ENCODE results near the gene TOR1B. TPM values are rescaled to one million over a fixed set of nuclear protein-coding genes. Genes with fewer than 3 reads are reported as not detected.
A peak's percentile ranks its signal among the peaks of the same experiment; 100 is the strongest.

Gene TOR1B
- total RNA-seq, 1 donor from 2014 or later, result 18.0 TPM

GRCh38 chr9:129828051-129828450 lies 25.1 kb downstream of the TOR1B start:
- TF ChIP-seq CTCF (conservative IDR thresholded peaks at IDR 0.05), result no peak
- H3K27me3 Mint-ChIP-seq (ENCODE audit: low read depth), result no peaks in the 10 kb centered on the region
- H3K27ac Mint-ChIP-seq (ENCODE audit: unreplicated experiment), result no peak overlapping the region
- H3K4me3 Mint-ChIP-seq, result no peak overlapping the region
- peaks cover 1% of the 10 kb centered on the region for H3K4me1 Mint-ChIP-seq
- no peak for DNase-seq (ENCODE audit: low read depth, low spot score)
- H3K9me3 Mint-ChIP-seq, result no peaks in the 10 kb centered on the region
- H3K36me3 Mint-ChIP-seq (ENCODE audit: low read depth), result no peaks in the 10 kb centered on the region

- Mint-ChIP-seq H3K4me3 (peak overlapping the region; percentile 51), H3K9me3 (no peaks in the 10 kb centered on the region), H3K4me1 (peaks cover 3% of the 10 kb centered on the region), H3K27me3 (ENCODE audit: low read depth) (no peaks in the 10 kb centered on the region), H3K27ac (ENCODE audit: unreplicated experiment) (no peak overlapping the region), H3K36me3 (ENCODE audit: low read depth) (no peaks in the 10 kb centered on the region)
- no peak for TF ChIP-seq CTCF (conservative IDR thresholded peaks at IDR 0.05)
- DNase-seq (ENCODE audit: low read depth, low spot score), result no peak
Measured at GRCh38 chr9:129828969-129829368, 26.0 kb downstream of the TOR1B start.

- no peaks in the 10 kb centered on the region for H3K27me3 Mint-ChIP-seq (ENCODE audit: low read depth)
Measured at GRCh38 chr9:129832982-129833381, 30.0 kb downstream of the TOR1B start.

DNA sequence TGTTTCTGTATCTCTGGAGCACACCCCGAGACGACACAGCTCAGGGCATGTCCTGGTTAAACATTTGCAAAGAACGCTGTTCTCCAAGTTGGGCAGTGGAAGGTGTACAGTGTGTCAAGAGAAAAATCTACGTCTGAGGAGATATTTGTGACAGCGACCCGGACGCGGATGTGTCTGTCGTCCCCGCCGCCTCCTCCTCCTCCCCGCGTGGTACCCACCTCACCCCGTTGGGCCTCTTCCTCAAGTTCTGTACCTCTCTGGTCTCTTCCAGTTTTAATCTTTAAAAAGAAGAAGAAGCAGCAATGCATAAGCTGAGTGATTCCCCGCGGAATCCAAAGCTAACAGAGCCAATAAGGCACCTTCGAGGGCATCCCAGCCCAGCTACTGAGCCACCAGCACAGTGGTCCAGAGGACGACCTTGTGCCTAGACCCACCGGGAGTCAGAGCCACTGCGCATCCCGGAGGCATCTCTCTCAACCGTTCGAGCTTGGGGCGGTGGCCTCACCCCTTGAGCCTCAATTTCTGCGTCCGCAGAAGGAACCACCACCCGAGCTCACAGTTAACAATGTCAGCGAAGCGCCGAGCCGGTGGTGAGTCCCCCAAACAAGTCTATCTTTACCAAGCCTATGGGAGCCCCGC lies 31.6 kb downstream of the TOR1B start:
- no peaks in the 10 kb centered on the region for H3K27me3 Mint-ChIP-seq (ENCODE audit: low read depth)
- H3K4me1 Mint-ChIP-seq, result peaks cover 33% of the 10 kb centered on the region
- H3K9me3 Mint-ChIP-seq, result no peaks in the 10 kb centered on the region
- no peaks in the 10 kb centered on the region for H3K36me3 Mint-ChIP-seq (ENCODE audit: low read depth)
- TF ChIP-seq CTCF (conservative IDR thresholded peaks at IDR 0.05), result no peak
- H3K27ac Mint-ChIP-seq (ENCODE audit: unreplicated experiment), result peak overlapping the region; percentile 99
- no peak for DNase-seq (ENCODE audit: low read depth, low spot score)
- peak overlapping the region; percentile 98 for H3K4me3 Mint-ChIP-seq

More at GRCh38 chr9:129832982-129833381, 30.0 kb downstream of the TOR1B start:
- TF ChIP-seq CTCF (conservative IDR thresholded peaks at IDR 0.05), result no peak
- DNase-seq (ENCODE audit: low read depth, low spot score), result no peak
- Mint-ChIP-seq H3K36me3 (ENCODE audit: low read depth) (no peaks in the 10 kb centered on the region), H3K4me1 (peaks cover 29% of the 10 kb centered on the region), H3K4me3 (peak overlapping the region; percentile 98), H3K27ac (ENCODE audit: unreplicated experiment) (no peak overlapping the region), H3K9me3 (no peaks in the 10 kb centered on the region)

DNA sequence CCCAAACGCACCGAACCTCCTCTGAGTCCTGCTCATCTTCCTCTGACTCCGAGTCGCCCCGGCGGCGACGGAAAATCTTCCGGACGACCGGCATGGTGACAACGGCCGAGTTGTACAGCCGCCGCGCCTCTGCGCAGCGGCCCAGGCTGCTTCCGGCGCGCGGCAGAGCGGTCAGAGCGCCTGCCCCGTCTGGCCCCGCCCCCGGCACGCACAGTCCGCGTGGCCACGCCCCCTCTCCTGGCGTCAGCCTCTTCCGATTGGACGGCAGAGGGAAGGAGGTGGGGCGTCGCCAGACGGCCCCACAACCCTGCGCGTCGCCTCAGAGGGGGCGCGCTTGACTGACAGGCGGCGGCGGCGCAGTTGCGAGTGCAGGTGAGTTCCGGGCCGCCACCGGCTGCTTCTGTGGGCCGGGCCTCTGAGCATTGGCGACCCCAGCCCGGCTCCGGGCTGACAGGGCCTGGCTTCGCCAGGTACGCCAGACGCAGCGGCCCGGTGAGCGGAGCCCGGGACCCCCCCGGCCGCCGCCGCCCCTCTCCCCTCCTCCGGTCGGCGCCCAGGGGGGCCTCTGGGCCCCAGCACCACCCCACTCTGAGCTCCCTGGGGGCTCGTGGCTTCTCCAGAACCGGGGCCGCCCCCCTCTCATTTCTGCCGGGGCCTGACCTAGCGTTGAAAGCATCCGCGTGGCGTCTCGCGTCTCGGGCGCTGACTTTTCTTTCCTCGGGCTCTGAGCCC lies 32.3 kb downstream of the TOR1B start, which contains the start of the genes C9orf78 and USP20:
Gene C9orf78 (minus strand): TSS at position 148 of the 732 bp plus-strand sequence. CDS start 54 bp downstream, at position 94.
Gene USP20 (plus strand): TSS at position 331 of the 732 bp plus-strand sequence. CDS start 17,098 bp downstream, outside the sequence.
- Mint-ChIP-seq H3K36me3 (ENCODE audit: low read depth) (no peaks in the 10 kb centered on the region), H3K4me3 (peak within 1 kb of the TSS; percentile 98), H3K4me1 (peaks cover 33% of the 10 kb centered on the region), H3K9me3 (no peaks in the 10 kb centered on the region), H3K27me3 (ENCODE audit: low read depth) (no peaks in the 10 kb centered on the region), H3K27ac (ENCODE audit: unreplicated experiment) (peak within 1 kb of the TSS; percentile 99)
- DNase-seq (ENCODE audit: low read depth, low spot score), result peak; percentile 97
- TF ChIP-seq CTCF (conservative IDR thresholded peaks at IDR 0.05), result no peak
